HFFc6 (cell line): ENCODE results near the gene FOXO6. TPM values are rescaled to one million over a fixed set of nuclear protein-coding genes. Genes with fewer than 3 reads are reported as not detected.

Experiments used
- DNase-seq: peaks from one replicate; pipeline ENCODE4 v3.0.0-alpha.2; 2018
- H3K27ac Mint-ChIP-seq: 2 replicates; pipeline ENCODE4 v1.8.0; 2020; ENCODE audit warnings: mild to moderate bottlenecking, mixed read lengths
- H3K27me3 Mint-ChIP-seq: 2 replicates; pipeline ENCODE4 v1.8.0; 2021; ENCODE audit warnings: mild to moderate bottlenecking, moderate library complexity, mixed read lengths; ENCODE audit not compliant: insufficient read depth
- H3K36me3 Mint-ChIP-seq: 2 replicates; pipeline ENCODE4 v1.8.0; 2021; ENCODE audit warnings: low read depth, mixed read lengths
- H3K4me1 Mint-ChIP-seq: 2 replicates; pipeline ENCODE4 v1.8.0; 2020; ENCODE audit warnings: low read depth, mixed read lengths
- H3K4me3 Mint-ChIP-seq: 2 replicates; pipeline ENCODE4 v1.8.0; 2020; ENCODE audit warnings: mild to moderate bottlenecking, moderate library complexity, mixed read lengths
- H3K9me3 Mint-ChIP-seq: 2 replicates; pipeline ENCODE4 v1.8.0; 2020; ENCODE audit warnings: mild to moderate bottlenecking, mixed read lengths
- total RNA-seq, 6 experiments: library from RNA; stranded (reverse); fragmentation: NEBNext Ultra II Directional; extraction: Animal tissue kit (Norgen Biotek cat#: 25700); gene quantifications; 2 replicates in 1 of 6; 3 replicates in 5 of 6; pipeline ENCODE4 v1.2.3, GENCODE V29; 2021
- TF ChIP-seq, protein P1 (sequence below): fragments of 200-600 bp; sonication (generic); IDR thresholded peaks from 2 replicates; pipeline ENCODE4 v1.5.0; 2021; ENCODE audit warnings: antibody characterized with exemption, mild to moderate bottlenecking

The FOXO6 gene
- total RNA-seq, 6 experiments from 2014 or later = 0.07 to 0.08 TPM; not detected in 4

- H3K27ac Mint-ChIP-seq = no peak overlapping the region
These were observed 66.9 kb downstream of the FOXO6 start for GRCh38 chr1:41427916-41428737.

GRCh38 chr1:41428738-41429640 lies 67.8 kb downstream of the FOXO6 start:
- DNase-seq = no peak
- no peaks in the 10 kb centered on the region for H3K36me3 Mint-ChIP-seq
- H3K9me3 Mint-ChIP-seq = no peaks in the 10 kb centered on the region
- no peak overlapping the region for H3K27ac Mint-ChIP-seq
- H3K27me3 Mint-ChIP-seq = peaks cover 4% of the 10 kb centered on the region
- H3K4me3 Mint-ChIP-seq = no peak overlapping the region
- TF ChIP-seq, protein P1, sequence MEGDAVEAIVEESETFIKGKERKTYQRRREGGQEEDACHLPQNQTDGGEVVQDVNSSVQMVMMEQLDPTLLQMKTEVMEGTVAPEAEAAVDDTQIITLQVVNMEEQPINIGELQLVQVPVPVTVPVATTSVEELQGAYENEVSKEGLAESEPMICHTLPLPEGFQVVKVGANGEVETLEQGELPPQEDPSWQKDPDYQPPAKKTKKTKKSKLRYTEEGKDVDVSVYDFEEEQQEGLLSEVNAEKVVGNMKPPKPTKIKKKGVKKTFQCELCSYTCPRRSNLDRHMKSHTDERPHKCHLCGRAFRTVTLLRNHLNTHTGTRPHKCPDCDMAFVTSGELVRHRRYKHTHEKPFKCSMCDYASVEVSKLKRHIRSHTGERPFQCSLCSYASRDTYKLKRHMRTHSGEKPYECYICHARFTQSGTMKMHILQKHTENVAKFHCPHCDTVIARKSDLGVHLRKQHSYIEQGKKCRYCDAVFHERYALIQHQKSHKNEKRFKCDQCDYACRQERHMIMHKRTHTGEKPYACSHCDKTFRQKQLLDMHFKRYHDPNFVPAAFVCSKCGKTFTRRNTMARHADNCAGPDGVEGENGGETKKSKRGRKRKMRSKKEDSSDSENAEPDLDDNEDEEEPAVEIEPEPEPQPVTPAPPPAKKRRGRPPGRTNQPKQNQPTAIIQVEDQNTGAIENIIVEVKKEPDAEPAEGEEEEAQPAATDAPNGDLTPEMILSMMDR = no peak
- H3K4me1 Mint-ChIP-seq = peaks cover 17% of the 10 kb centered on the region

More at GRCh38 chr1:41427916-41428737, 66.9 kb downstream of the FOXO6 start:
- TF ChIP-seq, protein P1 = no peak
- no peak for DNase-seq
- Mint-ChIP-seq H3K4me1 (peaks cover 9% of the 10 kb centered on the region), H3K9me3 (no peaks in the 10 kb centered on the region), H3K4me3 (no peak overlapping the region), H3K36me3 (no peaks in the 10 kb centered on the region), H3K27me3 (peaks cover 3% of the 10 kb centered on the region)

DNA sequence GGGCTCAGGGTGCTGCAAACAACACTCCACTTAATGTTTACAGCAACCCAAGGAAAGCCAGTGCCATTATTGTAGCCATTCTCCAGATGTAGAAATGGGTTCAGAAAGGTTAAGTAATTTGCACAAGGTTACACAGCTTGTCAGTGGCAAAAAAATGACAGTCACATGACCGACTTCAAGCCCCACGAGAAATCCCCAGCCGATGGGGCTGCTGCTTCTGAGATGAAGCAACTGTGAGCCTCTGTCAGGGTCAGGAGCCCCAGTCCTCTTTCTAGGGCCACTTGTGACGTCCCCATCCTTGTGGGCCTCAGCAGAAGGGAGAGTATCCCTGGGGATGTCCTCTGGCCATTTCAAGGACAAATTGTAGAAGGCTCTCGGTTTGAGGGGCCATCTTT lies 68.4 kb downstream of the FOXO6 start:
- H3K27ac Mint-ChIP-seq = no peak overlapping the region

GRCh38 chr1:41430069-41430468 lies 68.8 kb downstream of the FOXO6 start:
- Mint-ChIP-seq H3K4me1 (peaks cover 28% of the 10 kb centered on the region), H3K36me3 (no peaks in the 10 kb centered on the region), H3K9me3 (no peaks in the 10 kb centered on the region), H3K4me3 (no peak overlapping the region), H3K27me3 (peaks cover 4% of the 10 kb centered on the region), H3K27ac (no peak overlapping the region)
- no peak for DNase-seq
- TF ChIP-seq, protein P1 = no peak

More for the DNA sequence above, 68.4 kb downstream of the FOXO6 start:
- TF ChIP-seq, protein P1 = no peak
- Mint-ChIP-seq H3K9me3 (no peaks in the 10 kb centered on the region), H3K36me3 (no peaks in the 10 kb centered on the region), H3K27me3 (peaks cover 4% of the 10 kb centered on the region), H3K4me3 (no peak overlapping the region), H3K4me1 (peaks cover 24% of the 10 kb centered on the region)
- DNase-seq = no peak

DNA sequence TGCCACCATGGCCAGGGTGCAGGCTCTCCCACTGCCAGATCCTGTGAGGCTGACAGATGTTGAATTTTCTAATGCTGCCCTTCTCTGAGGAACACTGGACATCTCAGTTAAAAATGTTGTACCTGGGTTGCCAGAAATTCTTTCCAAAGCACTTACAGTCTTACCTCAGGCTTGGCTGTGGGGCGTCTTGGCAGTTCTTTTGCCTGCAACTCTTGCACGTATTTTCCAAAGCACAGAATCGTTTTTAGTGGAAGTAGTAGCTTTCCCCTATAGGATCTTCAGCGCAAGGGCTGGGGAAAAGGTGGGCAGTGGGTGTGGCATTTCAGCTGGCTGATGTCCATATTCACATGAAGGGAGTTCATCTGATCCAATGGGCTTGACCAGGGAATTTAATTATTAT lies 69.3 kb downstream of the FOXO6 start:
- Mint-ChIP-seq H3K36me3 (no peaks in the 10 kb centered on the region), H3K27ac (no peak overlapping the region), H3K9me3 (no peaks in the 10 kb centered on the region), H3K4me3 (no peak overlapping the region), H3K27me3 (peaks cover 4% of the 10 kb centered on the region), H3K4me1 (peaks cover 33% of the 10 kb centered on the region)
- no peak for DNase-seq
- TF ChIP-seq, protein P1 = no peak
